Natural killer cell (primary cell): Measurements from ENCODE around the gene LCP2. TPM values are rescaled to one million over a fixed set of nuclear protein-coding genes. Genes with fewer than 3 reads are reported as not detected.

Source experiments
- ATAC-seq, 3 donors: fragments of 150-1000 bp in 2 of 3; fragments of 200-7000 bp in 1 of 3; cut with Tn5 transposase; 1 replicate in 1 of 3; 2 replicates in 2 of 3; pipeline ENCODE4 v1.10.0; 2021; ENCODE audit warnings: mild to moderate bottlenecking in 2 of 3, moderate library complexity in 2 of 3
- DNase-seq, 2 donors: peaks; one replicate each; pipeline versions ENCODE4 v3.0.0 to v3.0.0-alpha.2; 2013 to 2021; ENCODE audit warnings: mixed read lengths in 1 of 2
- H3K27ac ChIP-seq: one replicate; pipeline ENCODE4 v1.5.1; 2013; ENCODE audit warnings: mild to moderate bottlenecking, low read length
- H3K27me3 ChIP-seq: one replicate; pipeline ENCODE4 v1.6.1; 2013; ENCODE audit warnings: low read length; ENCODE audit not compliant: control insufficient read depth, insufficient read depth
- H3K36me3 ChIP-seq: one replicate; pipeline ENCODE4 v1.6.1; 2013; ENCODE audit warnings: low read length; ENCODE audit not compliant: control insufficient read depth, insufficient read depth
- H3K4me1 ChIP-seq: one replicate; pipeline ENCODE4 v1.6.1; 2013; ENCODE audit warnings: low read length; ENCODE audit not compliant: control insufficient read depth, insufficient read depth
- H3K4me3 ChIP-seq: one replicate; pipeline ENCODE4 v1.5.1; 2013; ENCODE audit warnings: low read length
- H3K9me3 ChIP-seq: one replicate; pipeline ENCODE4 v1.6.1; 2013; ENCODE audit warnings: low read length; ENCODE audit not compliant: control insufficient read depth, insufficient read depth
- H3K27ac Mint-ChIP-seq, 2 donors: one replicate each; pipeline ENCODE4 v1.8.0; 2022; ENCODE audit warnings: mild to moderate bottlenecking in 2 of 2, mixed read lengths in 2 of 2, moderate library complexity in 1 of 2
- H3K27me3 Mint-ChIP-seq, 2 donors: one replicate each; pipeline ENCODE4 v1.8.0; 2022; ENCODE audit warnings: low read depth in 2 of 2, mixed read lengths in 2 of 2
- H3K36me3 Mint-ChIP-seq: one replicate; pipeline ENCODE4 v1.8.0; 2022; ENCODE audit warnings: mixed read lengths
- H3K4me1 Mint-ChIP-seq, 2 donors: one replicate each; pipeline ENCODE4 v1.8.0; 2022; ENCODE audit warnings: mixed read lengths in 2 of 2
- H3K4me3 Mint-ChIP-seq: one replicate; pipeline ENCODE4 v1.8.0; 2022; ENCODE audit warnings: mild to moderate bottlenecking, moderate library complexity, mixed read lengths
- H3K9me3 Mint-ChIP-seq, 2 donors: one replicate each; pipeline ENCODE4 v1.8.0; 2022; ENCODE audit warnings: mixed read lengths in 2 of 2
- CTCF ChIP-seq: fragments of 200-600 bp; IDR thresholded peaks from one replicate; pipeline ENCODE4 v1.8.0; 2022; ENCODE audit warnings: antibody characterized with exemption
- WGBS: methylation state at CpG from one replicate; pipeline ENCODE4 v1.1.7; 2013; ENCODE audit warnings: missing lambda C conversion rate; ENCODE audit not compliant: insufficient coverage; 5-methylcytosine and 5-hydroxymethylcytosine counted together
- intact Hi-C: fragments of 100-400 bp; cut with micrococcal nuclease; formaldehyde crosslinking; loops from one replicate; pipeline ENCODE4 v1.14.2; 2022
- total RNA-seq, 4 donors: library from RNA; stranded (reverse); fragments of 120-200 nt in 1 of 4; gene quantifications; one replicate each; pipeline versions ENCODE4 v1.2.3 to v1.2.4, GENCODE V29; 2013 to 2022

The LCP2 gene
- total RNA-seq, 3 donors from 2014 or later (not counting 1 experiment from before 2014, with no cell fraction given): 376 to 488 (median 450) TPM

GRCh38 chr5:170266570-170267381 is 30.8 kb downstream of the LCP2 start:
- Mint-ChIP-seq H3K27ac (peak overlapping the region; percentile 94 to 99), H3K9me3 (no peaks in the 10 kb centered on the region), H3K36me3 (peaks cover 50% of the 10 kb centered on the region), H3K4me1 (peaks cover 62 to 67% of the 10 kb centered on the region in 2 donors), H3K27me3 (no peaks in the 10 kb centered on the region), H3K4me3 (peak overlapping the region; percentile 79)
- TF ChIP-seq CTCF: no peak
- peak in 1 of 2 donors; percentile 73 for DNase-seq
- Histone ChIP-seq H3K4me3 (no peak overlapping the region), H3K36me3 (peaks cover 93% of the 10 kb centered on the region), H3K27ac (peak overlapping the region; percentile 61), H3K9me3 (no peaks in the 10 kb centered on the region), H3K4me1 (peaks cover 59% of the 10 kb centered on the region), H3K27me3 (no peaks in the 10 kb centered on the region)
- 32% methylated on average over 16 of the region's 17 CpGs for WGBS
- peak; percentile 45 to 58 (median 47) for ATAC-seq
- intact Hi-C loops: loop anchor here (1.0 kb wide), 1 partner anchor 11 kb away; no protein-coding TSS in a partner anchor

- no peak overlapping the region for H3K4me3 Mint-ChIP-seq
- H3K4me3 ChIP-seq: no peak overlapping the region
- H3K9me3 ChIP-seq: no peaks in the 10 kb centered on the region
- peak overlapping the region; percentile 94 to 99 for H3K27ac Mint-ChIP-seq
- H3K4me1 Mint-ChIP-seq: peaks cover 62 to 65% of the 10 kb centered on the region in 2 donors
- no peaks in the 10 kb centered on the region for H3K27me3 Mint-ChIP-seq
- TF ChIP-seq CTCF: no peak
- peaks cover 61% of the 10 kb centered on the region for H3K4me1 ChIP-seq
- no peak overlapping the region for H3K27ac ChIP-seq
- WGBS: 66% methylated on average over 3 of the region's 5 CpGs
- no peaks in the 10 kb centered on the region for H3K27me3 ChIP-seq
- DNase-seq (peak in 1 of 2 donors; percentile 21), ATAC-seq (no peak)
- intact Hi-C loops: no loop called here
- H3K36me3 Mint-ChIP-seq: peaks cover 48% of the 10 kb centered on the region
- H3K9me3 Mint-ChIP-seq: no peaks in the 10 kb centered on the region
- peaks cover 93% of the 10 kb centered on the region for H3K36me3 ChIP-seq
These were observed 32.1 kb downstream of the LCP2 start for GRCh38 chr5:170265522-170265921.

- Histone ChIP-seq H3K27me3 (no peaks in the 10 kb centered on the region), H3K36me3 (peaks cover 93% of the 10 kb centered on the region), H3K4me3 (no peak overlapping the region), H3K9me3 (no peaks in the 10 kb centered on the region), H3K27ac (no peak overlapping the region), H3K4me1 (peaks cover 49% of the 10 kb centered on the region)
- Mint-ChIP-seq H3K27me3 (no peaks in the 10 kb centered on the region), H3K4me3 (no peak overlapping the region), H3K4me1 (peaks cover 59 to 62% of the 10 kb centered on the region in 2 donors), H3K36me3 (peaks cover 49% of the 10 kb centered on the region), H3K27ac (peak overlapping the region; percentile 88 to 94), H3K9me3 (no peaks in the 10 kb centered on the region)
- DNase-seq (peak in 1 of 2 donors; percentile 4), ATAC-seq (no peak)
- no peak for TF ChIP-seq CTCF
- intact Hi-C loops: loop anchor here (5.0 kb wide), 1 partner anchor 33 kb away; the partner anchor contains the start of gene LCP2
- 89% methylated on average over 4 of the region's 4 CpGs for WGBS
These were observed 33.7 kb downstream of the LCP2 start for GRCh38 chr5:170263906-170264305.
